Medulla oblongata (tissue), 1 donor: ENCODE results near the gene ARID1A.

Experiments used
- DNase-seq: peaks from one replicate; pipeline ENCODE4 v3.0.0-alpha.2; 2015; ENCODE audit errors: extremely low spot score

The ARID1A gene

DNA sequence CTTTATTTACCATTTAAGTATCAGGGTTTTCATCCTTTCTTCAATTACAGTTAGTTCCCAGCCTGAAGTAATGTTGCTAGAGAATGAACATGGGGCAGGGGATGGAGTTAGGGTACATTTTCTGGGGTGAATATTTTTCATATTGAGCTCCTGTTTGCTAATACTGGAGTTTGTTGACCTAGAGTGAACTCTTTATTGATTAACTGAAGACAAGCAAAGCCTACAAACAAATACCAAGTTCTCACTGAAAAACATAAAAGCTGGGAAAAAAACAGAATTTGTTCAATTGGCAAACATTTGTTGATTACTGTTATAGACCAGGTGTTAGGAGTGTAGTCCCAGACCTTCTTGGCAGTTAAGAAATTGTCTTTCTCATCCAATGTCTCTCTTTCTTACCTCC, 63.7 kb downstream of the ARID1A start:
- no peak for DNase-seq

DNA sequence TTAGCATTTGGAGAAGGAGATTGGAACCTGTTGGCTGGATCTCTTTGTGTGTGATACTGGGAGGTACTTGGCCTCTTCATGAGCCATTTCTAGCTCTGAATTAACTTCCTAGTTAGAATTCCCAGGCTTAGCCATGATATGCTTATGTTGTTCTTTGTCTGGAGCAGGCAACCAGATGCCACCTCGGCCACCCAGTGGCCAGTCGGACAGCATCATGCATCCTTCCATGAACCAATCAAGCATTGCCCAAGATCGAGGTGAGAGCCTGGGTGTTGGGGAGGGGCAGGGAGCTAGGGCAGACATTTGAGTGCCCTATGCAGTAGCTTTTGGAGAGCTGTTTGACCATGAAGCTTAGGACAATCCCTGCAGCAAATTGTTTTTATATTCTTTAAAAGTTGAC, 65.4 kb downstream of the ARID1A start:
- DNase-seq, result peak; percentile 55

DNA sequence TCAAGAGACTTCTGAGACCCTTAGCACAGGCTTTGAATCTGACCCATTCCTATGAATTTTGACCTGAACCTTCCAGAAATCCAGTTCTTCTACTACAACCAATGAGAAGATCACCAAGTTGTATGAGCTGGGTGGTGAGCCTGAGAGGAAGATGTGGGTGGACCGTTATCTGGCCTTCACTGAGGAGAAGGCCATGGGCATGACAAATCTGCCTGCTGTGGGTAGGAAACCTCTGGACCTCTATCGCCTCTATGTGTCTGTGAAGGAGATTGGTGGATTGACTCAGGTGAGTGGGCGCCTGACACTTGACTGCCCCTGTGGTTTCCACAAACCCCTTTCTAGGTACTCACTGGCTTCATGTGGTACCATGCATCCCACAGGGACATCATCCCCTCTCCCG, 71.9 kb downstream of the ARID1A start:
- DNase-seq, result no peak

DNA sequence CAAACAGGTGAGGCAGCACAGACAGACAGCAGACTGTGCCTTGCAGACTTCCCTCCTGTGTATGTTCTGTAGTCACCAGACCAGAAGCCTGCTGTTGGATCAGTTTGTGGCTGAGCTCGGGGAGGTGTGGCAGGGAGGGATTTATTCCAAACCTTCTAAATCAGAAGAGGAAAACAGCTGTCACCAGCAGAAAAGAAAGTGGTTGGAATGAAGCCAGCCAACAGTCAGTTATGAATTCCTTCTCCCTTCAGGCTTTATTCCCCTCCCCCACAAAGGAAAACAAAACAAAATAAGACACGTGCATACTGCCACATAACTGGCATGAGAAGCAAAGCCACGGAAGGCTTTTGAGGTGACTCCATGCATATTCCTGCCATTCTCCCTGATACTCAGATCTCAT, 72.9 kb downstream of the ARID1A start:
- no peak for DNase-seq

DNA sequence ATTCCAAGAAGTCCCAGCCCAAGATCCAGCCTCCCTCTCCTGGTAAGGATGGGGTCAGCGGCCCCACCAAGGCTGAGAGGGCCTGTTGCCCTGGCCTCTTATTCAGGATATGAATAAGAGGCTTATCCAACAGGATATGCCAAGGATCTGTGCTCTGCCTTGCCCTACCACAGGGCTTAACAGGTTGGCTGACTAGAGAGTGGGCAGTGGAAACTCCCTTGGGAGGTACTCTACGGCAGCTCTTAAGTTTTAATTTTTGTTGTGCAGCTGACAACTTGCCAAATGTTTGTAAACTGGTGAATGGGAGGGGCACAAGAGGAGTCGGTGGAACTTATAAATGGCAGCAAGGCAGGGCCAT, 75.4 kb downstream of the ARID1A start:
- no peak for DNase-seq

DNA sequence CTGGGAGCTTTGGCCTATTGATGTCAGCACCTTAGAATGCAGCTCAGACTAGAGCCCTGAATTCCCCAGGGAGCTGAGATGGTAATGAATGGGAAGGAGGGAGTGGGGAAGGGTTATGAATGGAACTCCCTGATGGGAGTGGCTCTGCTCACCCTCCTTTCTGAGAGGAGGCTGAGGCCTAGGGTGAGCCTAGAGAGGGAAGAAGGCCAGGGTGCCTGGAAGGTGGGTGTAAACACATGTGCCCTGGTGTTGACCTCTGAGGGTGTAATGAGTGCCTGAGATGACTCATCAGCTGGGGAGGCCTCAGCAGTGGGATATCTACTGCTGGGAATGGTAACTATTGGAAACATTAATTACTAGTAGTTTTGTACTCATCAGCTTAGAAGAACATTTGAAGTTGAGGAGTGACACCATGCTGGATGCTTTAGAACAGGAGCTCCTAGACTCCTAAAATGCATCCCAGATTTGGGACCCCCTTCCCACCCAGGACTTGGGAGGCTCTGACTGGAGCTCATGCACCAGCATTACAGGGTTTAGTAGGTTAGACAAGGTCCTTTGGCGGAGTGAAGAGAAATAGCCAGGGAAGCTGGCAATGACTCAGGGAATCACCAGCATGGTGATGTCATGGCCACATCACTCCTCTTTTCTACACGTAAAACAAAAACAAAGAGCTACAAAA, 76.0 kb downstream of the ARID1A start:
- DNase-seq, result no peak

DNA sequence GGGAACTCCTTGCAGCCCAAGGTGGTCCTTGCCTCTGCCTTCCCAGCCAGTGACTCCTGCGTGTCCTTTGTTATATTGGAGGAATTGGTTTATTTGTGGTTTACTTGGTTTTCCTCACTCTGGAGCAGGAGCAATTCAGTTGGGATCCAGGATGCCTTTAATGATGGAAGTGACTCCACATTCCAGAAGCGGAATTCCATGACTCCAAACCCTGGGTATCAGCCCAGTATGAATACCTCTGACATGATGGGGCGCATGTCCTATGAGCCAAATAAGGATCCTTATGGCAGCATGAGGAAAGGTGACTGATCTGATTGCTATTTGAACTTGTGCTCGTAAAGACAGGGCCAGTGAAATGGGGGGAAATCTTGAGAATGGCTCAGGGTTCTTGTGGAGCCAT, 76.9 kb downstream of the ARID1A start:
- DNase-seq, result no peak

DNA sequence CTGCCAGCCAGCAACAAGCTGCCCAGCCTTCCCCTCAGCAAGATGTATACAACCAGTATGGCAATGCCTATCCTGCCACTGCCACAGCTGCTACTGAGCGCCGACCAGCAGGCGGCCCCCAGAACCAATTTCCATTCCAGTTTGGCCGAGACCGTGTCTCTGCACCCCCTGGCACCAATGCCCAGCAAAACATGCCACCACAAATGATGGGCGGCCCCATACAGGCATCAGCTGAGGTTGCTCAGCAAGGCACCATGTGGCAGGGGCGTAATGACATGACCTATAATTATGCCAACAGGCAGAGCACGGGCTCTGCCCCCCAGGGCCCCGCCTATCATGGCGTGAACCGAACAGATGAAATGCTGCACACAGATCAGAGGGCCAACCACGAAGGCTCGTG, 78.6 kb downstream of the ARID1A start:
- no peak for DNase-seq

DNA sequence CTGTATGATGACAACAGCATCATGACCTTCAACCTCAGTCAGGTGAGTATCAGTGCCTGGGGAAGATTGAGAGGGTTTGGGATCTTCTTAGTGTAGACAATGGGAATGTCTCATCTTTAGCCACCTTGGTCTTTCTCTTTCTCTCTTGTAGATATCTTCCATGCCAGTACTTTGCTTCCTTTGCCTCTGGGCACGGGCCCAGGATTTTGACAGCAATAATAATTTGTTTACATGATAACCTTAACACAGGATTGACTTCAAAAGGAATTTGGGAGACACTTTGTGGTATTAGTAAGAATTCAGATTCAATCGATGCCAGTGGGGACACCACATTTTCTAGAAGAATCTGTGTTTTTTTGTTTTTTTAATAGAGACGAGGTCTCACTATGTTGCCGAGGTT, 79.9 kb downstream of the ARID1A start:
- DNase-seq, result no peak

DNA sequence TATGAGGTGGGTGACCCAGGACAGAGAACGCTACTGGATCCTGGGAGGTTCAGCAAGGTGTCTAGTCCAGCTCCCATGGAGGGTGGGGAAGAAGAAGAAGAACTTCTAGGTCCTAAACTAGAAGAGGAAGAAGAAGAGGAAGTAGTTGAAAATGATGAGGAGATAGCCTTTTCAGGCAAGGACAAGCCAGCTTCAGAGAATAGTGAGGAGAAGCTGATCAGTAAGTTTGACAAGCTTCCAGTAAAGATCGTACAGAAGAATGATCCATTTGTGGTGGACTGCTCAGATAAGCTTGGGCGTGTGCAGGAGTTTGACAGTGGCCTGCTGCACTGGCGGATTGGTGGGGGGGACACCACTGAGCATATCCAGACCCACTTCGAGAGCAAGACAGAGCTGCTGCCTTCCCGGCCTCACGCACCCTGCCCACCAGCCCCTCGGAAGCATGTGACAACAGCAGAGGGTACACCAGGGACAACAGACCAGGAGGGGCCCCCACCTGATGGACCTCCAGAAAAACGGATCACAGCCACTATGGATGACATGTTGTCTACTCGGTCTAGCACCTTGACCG, 83.4 kb downstream of the ARID1A start:
- DNase-seq, result no peak

DNA sequence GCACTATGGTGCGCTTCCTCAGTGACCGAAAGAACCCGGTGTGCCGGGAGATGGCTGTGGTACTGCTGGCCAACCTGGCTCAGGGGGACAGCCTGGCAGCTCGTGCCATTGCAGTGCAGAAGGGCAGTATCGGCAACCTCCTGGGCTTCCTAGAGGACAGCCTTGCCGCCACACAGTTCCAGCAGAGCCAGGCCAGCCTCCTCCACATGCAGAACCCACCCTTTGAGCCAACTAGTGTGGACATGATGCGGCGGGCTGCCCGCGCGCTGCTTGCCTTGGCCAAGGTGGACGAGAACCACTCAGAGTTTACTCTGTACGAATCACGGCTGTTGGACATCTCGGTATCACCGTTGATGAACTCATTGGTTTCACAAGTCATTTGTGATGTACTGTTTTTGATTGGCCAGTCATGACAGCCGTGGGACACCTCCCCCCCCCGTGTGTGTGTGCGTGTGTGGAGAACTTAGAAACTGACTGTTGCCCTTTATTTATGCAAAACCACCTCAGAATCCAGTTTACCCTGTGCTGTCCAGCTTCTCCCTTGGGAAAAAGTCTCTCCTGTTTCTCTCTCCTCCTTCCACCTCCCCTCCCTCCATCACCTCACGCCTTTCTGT, 84.6 kb downstream of the ARID1A start:
- DNase-seq, result no peak

DNA sequence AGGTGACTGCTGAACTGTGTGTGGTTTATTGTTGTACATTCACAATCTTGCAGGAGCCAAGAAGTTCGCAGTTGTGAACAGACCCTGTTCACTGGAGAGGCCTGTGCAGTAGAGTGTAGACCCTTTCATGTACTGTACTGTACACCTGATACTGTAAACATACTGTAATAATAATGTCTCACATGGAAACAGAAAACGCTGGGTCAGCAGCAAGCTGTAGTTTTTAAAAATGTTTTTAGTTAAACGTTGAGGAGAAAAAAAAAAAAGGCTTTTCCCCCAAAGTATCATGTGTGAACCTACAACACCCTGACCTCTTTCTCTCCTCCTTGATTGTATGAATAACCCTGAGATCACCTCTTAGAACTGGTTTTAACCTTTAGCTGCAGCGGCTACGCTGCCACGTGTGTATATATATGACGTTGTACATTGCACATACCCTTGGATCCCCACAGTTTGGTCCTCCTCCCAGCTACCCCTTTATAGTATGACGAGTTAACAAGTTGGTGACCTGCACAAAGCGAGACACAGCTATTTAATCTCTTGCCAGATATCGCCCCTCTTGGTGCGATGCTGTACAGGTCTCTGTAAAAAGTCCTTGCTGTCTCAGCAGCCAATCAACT, 85.5 kb downstream of the ARID1A start:
- DNase-seq, result no peak

DNA sequence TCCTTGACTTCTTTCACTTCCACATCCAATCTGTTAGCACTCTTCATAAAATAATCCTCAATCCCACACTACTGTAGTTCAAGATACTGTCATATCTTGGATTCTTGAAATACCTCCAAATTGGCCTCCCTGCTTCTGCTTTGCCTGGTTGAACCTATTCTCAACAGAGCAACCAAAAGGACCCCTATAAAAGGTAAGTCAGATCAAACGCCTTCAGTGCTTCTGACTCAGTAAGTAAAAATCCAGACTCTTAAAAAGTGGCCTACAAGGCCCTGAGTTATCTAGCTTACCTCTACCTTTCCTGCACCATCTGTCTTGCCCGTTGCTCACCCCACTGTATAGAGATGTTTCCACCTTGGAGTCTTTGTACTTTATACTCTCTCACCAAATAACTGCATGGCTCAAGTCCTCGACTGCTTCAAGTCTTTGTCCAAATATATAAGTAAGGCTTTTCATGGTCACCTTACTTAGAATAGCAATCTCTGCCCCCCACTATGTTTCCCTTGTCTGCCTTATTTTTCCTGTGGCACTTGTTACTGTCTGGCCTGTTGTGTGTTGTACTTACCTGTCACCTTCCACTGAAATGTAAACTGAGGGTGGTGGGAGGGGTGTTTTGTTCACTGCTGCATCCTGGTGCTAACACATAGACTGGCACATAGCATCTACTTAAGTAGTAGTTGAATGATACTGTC, 86.9 kb downstream of the ARID1A start:
- no peak for DNase-seq

DNA sequence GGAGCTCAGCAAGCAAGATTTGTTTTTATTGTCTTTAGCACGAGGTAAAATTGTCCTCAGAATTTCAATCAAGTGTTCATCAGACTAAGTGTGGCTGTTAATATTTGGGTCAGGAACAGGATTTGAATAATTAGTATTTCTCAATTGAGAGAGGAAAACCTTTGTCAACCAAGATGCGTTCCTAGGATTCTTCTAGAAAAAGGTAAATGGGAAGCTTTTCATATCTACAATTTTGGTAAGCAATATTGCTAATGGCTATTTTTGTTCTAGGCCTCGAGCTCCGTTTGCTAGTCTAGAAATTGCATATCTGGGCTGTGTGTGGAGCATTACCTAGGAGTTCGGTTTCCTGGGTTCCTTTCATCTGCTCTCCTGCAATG, 87.8 kb downstream of the ARID1A start:
- no peak for DNase-seq

DNA sequence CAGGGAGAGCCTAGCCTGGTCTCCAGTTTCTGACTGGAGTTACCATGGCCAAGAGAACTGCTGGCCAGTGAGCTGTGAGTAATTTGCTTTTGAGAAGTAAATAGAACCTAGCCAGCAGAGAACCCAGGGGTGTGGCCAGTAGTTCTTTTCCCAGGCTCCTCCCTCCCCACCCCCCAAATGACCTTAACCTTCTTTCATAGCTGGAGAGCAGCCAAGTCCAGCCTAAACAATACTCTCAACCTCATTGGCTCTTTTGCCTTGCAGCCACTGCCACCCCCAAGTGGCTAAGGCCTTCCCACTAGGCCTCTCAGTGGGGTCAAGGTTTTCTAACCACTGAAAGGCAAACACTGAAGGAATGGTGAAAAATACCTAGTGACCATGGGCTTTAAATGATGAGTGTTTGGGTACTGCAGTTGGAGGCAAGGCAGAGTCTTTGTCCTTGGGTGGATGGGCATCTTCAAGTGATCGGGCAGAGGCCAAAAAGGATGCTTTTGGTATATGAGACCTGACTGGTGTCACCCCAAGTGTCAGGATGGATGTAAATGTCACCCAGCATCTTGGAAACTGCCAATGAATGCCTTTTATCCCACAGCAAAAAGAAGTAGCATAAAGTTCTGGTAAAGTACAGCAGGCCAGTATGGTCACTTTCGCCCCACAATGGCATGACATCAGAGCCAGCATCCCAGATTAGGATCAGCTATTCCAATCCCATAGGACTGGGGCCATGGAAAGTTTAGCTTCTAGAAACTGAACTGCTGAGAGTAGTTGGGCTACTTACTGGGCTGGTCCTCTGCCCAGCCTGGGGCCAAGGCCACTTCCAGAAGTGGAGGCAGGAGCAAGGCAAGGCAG, 88.4 kb downstream of the ARID1A start:
- DNase-seq, result peak; percentile 91

DNA sequence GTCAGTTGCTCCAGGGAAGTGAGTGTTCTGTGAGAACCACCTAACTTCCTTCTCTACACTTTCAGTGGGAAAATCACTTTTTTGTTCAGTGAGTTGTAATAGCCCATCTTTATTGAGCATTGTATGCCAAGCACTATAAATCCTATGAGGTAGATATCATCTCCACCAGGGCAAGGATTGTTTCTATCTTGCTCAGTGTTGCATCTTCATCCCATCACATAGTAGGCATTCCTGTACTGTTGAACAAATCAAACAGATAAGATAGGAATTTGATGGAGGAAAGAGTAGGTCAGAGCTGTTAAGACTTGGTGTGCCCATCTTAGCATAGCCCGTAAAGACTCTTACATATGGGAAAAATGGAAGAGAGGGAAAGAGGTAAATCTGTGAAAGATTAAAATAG, 89.1 kb downstream of the ARID1A start:
- DNase-seq, result no peak

DNA sequence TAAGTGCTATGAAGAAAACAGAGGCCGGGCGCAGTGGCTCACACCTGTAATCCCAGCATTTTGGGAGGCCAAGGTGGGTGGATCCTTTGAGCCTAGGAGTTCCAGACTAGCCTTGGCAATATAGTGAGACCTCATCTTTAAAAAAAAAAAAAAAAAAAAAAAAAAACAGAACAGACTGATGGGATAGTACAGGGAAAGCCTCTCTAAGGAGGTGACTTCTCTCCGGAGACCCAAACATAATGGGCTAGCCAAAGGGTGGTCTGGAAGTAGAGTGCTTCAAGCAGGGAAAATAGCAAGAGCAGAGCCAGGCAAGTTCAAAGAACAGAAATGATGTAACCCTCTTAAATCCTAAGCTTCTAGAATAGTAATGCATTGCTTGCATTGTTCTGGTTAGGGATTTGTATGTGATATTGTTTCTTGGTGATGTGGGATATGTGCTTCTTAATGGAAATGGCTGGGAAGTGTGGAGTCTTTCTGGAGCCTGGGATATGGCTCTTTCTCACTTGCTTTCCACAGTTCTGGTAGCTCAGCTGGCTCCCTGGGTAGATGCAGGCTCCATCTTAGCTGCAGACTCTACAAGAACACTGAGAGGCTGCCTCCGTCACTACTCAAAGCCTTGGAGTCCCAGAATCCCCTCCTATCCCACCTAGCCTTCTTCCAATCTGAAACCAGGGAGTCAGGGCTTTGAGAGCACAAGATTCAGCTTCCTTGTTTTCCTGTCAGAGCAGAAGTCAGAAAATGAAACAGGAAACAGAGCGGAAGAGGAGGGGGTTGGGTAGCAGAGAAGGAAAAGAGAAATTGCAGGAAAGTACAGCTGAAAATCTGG, 90.0 kb downstream of the ARID1A start:
- peak; percentile 81 for DNase-seq

DNA sequence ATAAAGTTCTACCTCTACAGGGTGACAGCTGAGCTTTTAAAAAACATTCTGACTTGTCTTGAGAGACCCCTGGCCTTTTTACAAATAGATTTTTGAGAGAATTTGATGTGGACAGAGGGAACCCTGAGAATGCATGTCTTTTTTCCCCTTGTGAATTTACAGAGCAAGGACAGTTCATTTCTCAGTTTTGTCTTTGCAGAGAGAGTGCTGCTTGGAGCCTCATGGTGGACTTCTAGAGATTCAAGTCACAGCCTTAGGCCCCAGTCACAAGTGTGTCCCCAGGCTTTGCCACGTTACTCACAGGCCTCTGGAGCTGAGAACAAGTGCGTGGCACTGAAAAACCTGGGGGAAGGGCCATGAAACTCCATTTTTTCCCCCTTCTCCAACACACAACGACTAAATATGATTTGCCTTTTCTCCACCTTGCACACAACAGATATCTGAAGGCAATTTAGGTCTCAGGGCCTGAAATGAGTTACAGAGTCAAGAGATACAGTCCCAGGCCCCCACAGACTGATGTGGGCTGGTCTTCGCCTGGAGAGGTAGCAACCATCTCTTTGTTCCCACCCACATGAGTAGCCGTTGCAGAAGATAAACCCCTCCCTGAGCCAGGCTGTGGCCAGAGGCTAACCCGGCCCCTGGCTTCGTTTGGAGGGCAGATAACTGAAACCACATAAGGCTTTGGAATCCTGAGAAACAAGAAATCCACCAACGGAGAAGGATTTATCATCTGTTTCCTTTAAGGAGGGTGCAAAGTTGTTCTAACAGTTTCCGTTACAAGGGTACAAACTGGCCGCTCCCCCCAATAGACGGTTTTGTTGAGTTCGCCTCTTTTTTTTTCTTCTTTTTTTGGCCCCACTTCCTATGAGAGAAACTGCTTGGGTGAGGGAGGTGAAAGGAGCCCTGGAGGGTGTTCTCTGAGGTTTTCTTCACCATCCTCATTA, 90.9 kb downstream of the ARID1A start:
- peak; percentile 66 for DNase-seq

DNA sequence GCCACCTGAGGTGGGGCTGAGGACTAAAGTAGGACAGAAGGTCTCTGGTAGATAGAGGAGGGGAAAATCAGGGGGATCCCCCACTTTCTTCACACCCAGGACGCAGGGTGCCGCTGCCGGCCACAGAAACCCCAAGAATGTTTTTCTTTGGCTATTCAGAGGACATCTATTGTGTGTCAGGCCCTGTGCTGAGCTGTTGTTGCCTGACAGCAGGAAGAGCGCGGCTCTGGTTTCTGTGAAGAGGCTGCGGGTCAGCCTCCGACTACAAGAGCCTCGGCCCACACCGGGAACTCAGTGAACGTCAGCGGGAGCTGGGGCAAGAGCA, 91.5 kb downstream of the ARID1A start:
- no peak for DNase-seq
